AG09309 (cell line): ENCODE results near the gene SASH3.

Experiments used
- DNase-seq: peaks from one replicate; pipeline ENCODE4 v3.0.0-alpha.2; 2010; ENCODE audit warnings: low read depth
- H3K4me3 ChIP-seq: 2 replicates; pipeline ENCODE4 v1.5.1; 2011; ENCODE audit warnings: mild to moderate bottlenecking, low read depth, low read length, moderate library complexity; ENCODE audit not compliant: control insufficient read depth
- CTCF ChIP-seq: IDR thresholded peaks from 2 replicates; pipeline ENCODE4 v1.5.1; 2011; ENCODE audit warnings: mild to moderate bottlenecking, low read depth, low read length, inconsistent platforms; ENCODE audit not compliant: insufficient read depth, control insufficient read depth; ENCODE audit errors: missing control alignments

The SASH3 gene

GRCh38 chrX:129840344-129840743 is 60.6 kb downstream of the SASH3 start:
- TF ChIP-seq CTCF, result no peak
- DNase-seq, result no peak
- H3K4me3 ChIP-seq, result no peak overlapping the region

GRCh38 chrX:129842510-129843208 is 62.9 kb downstream of the SASH3 start:
- TF ChIP-seq CTCF, result no peak
- DNase-seq, result no peak
- peak overlapping the region; percentile 85 for H3K4me3 ChIP-seq

GRCh38 chrX:129843209-129843458 is 63.4 kb downstream of the SASH3 start:
- TF ChIP-seq CTCF, result no peak
- DNase-seq, result no peak

GRCh38 chrX:129843459-129844306 is 63.9 kb downstream of the SASH3 start, which contains the start of gene ZDHHC9:
TSS of gene ZDHHC9 (minus strand) at chrX:129843886. CDS start at chrX:129841945, 1,941 bp downstream.
- H3K4me3 ChIP-seq, result peak within 1 kb of the TSS; percentile 85
- no peak for TF ChIP-seq CTCF
- peak; percentile 54 for DNase-seq

More at GRCh38 chrX:129843209-129843458, 63.4 kb downstream of the SASH3 start:
- H3K4me3 ChIP-seq, result peak overlapping the region; percentile 85
